ENCODE measurements around the gene SCN8A. TPM values are rescaled to one million over a fixed set of nuclear protein-coding genes. Genes with fewer than 3 reads are reported as not detected.
A peak's percentile ranks its signal among the peaks of the same experiment; 100 is the strongest.

SCN8A gene
- total RNA-seq, 1 donor from 2014 or later, result 2.7 TPM

DNA sequence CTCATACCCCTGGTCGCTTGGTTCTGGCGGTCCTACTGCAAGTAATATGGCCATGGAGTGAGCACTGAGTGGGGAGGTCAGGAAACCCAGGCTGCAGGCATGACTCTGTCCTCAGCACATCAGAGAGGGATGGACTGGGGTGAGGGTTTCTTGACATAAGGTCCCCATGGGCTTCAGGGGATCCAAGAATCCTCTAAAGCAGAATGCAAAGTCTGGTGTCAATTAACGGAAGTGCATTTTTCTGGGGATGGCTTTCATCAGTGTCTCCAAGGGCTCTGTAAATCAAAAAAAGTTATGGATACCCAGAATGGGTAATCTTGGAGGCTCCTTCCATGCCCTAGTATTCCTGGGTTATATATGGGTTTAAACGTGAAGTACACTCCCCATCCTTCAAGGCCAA is 253.8 kb downstream of the SCN8A start:
- Mint-ChIP-seq H3K27ac (peak overlapping the region; percentile 47), H3K4me1 (peaks cover 31% of the 10 kb centered on the region), H3K9me3 (no peaks in the 10 kb centered on the region), H3K4me3 (no peak overlapping the region), H3K27me3 (ENCODE audit: low read depth) (no peaks in the 10 kb centered on the region), H3K36me3 (no peaks in the 10 kb centered on the region)
- DNase-seq (ENCODE audit: low spot score in 2 of 2, unreplicated experiment in 2 of 2), result no peak
- TF ChIP-seq, protein P1, sequence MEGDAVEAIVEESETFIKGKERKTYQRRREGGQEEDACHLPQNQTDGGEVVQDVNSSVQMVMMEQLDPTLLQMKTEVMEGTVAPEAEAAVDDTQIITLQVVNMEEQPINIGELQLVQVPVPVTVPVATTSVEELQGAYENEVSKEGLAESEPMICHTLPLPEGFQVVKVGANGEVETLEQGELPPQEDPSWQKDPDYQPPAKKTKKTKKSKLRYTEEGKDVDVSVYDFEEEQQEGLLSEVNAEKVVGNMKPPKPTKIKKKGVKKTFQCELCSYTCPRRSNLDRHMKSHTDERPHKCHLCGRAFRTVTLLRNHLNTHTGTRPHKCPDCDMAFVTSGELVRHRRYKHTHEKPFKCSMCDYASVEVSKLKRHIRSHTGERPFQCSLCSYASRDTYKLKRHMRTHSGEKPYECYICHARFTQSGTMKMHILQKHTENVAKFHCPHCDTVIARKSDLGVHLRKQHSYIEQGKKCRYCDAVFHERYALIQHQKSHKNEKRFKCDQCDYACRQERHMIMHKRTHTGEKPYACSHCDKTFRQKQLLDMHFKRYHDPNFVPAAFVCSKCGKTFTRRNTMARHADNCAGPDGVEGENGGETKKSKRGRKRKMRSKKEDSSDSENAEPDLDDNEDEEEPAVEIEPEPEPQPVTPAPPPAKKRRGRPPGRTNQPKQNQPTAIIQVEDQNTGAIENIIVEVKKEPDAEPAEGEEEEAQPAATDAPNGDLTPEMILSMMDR (IDR thresholded peaks at IDR 0.05; ENCODE audit: unreplicated experiment), result no peak

DNA sequence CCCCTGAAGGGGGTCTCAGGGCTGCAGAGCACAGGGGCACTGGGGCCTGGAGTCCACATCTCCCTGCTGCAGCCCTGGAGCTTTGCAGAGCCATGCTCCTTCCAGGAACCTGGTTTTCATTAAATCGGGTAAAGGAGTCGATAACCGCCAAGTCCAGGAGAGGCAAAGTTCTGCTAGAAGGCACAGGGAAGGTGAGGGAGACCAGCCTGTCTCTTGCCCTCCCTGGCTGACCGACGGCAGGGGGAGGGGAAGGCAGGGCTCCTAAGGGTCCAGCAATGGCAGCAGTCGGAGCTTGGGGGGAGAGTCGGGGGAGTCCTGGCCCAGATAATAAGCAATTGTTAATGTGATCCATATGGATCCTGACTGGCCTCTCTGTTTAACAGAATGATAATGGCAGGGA is 254.4 kb downstream of the SCN8A start:
- Mint-ChIP-seq H3K4me3 (peak overlapping the region; percentile 79), H3K27ac (peak overlapping the region; percentile 47), H3K27me3 (ENCODE audit: low read depth) (no peaks in the 10 kb centered on the region), H3K36me3 (no peaks in the 10 kb centered on the region), H3K9me3 (no peaks in the 10 kb centered on the region), H3K4me1 (peaks cover 30% of the 10 kb centered on the region)
- DNase-seq (ENCODE audit: low spot score in 2 of 2, unreplicated experiment in 2 of 2), result no peak
- TF ChIP-seq, protein P1 (IDR thresholded peaks at IDR 0.05; ENCODE audit: unreplicated experiment), result no peak

DNA sequence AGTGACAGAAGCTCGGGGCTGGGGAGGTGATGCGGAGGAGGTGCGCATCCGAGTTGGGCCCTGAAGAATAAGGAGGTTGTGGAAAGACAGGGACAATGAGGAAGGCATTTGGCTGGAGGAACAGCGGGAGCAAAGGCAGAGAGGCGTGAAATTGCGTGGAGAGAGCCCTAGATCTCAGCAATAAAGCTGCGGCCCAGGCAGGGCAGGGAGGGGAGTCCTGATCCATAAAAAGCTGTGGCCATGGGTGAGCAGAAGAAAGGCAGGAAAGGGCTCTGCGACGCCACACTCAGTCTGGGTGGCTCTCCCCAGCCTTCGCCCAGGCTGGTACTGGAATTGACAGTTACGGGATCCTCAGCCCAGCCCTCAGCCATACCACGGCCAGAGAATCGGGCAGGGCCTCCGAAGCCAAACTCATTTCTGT is 255.2 kb downstream of the SCN8A start:
- H3K27me3 Mint-ChIP-seq (ENCODE audit: low read depth), result no peaks in the 10 kb centered on the region
- TF ChIP-seq, protein P1 (IDR thresholded peaks at IDR 0.05; ENCODE audit: unreplicated experiment), result no peak
- H3K4me1 Mint-ChIP-seq, result peaks cover 30% of the 10 kb centered on the region
- H3K27ac Mint-ChIP-seq, result peak overlapping the region; percentile 71
- no peaks in the 10 kb centered on the region for H3K36me3 Mint-ChIP-seq
- DNase-seq (ENCODE audit: low spot score in 2 of 2, unreplicated experiment in 2 of 2), result no peak
- peak overlapping the region; percentile 79 for H3K4me3 Mint-ChIP-seq
- no peaks in the 10 kb centered on the region for H3K9me3 Mint-ChIP-seq

DNA sequence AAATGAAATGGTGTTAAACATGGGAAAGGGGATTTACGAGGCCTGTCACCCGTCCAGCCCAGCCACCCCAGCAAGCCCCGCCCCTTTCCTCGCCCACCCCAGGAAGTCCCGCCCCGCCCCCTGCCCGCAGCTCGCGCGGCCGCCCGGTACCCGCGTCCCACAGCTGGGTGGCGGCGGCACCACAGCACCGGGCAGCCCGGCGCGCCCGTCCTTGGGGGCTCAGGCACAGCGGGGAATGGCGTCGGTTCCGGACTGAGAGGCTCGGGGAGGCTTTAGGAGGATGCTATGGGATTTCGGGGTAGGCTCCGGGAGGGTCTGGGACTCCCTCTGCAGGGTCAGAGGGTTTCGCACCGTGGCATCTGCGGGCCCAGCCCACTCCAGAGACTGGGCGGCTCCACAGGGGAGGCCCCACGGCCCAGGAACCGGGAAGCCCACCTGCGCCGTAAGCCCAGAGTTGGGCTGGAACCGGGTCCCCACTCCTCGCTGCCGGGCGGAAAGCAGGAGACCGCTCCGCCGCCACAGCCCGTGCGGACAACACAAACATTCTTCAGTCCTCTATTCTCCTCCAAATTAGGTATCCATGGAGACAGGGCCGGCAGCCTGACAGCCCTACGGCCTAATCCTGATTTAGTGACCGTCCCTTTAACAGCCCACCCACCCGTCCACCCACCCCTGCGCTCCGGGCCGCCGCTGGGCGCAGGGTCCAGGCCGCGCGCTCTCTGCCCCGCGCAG is 256.0 kb downstream of the SCN8A start:
- TF ChIP-seq, protein P1 (IDR thresholded peaks at IDR 0.05; ENCODE audit: unreplicated experiment), result no peak
- H3K4me3 Mint-ChIP-seq, result peak overlapping the region; percentile 79
- peak in 1 of 2 experiments; percentile 67 for DNase-seq (ENCODE audit: low spot score in 2 of 2, unreplicated experiment in 2 of 2)
- H3K27me3 Mint-ChIP-seq (ENCODE audit: low read depth), result no peaks in the 10 kb centered on the region
- no peaks in the 10 kb centered on the region for H3K9me3 Mint-ChIP-seq
- H3K4me1 Mint-ChIP-seq, result peaks cover 29% of the 10 kb centered on the region
- no peak overlapping the region for H3K27ac Mint-ChIP-seq
- H3K36me3 Mint-ChIP-seq, result no peaks in the 10 kb centered on the region

DNA sequence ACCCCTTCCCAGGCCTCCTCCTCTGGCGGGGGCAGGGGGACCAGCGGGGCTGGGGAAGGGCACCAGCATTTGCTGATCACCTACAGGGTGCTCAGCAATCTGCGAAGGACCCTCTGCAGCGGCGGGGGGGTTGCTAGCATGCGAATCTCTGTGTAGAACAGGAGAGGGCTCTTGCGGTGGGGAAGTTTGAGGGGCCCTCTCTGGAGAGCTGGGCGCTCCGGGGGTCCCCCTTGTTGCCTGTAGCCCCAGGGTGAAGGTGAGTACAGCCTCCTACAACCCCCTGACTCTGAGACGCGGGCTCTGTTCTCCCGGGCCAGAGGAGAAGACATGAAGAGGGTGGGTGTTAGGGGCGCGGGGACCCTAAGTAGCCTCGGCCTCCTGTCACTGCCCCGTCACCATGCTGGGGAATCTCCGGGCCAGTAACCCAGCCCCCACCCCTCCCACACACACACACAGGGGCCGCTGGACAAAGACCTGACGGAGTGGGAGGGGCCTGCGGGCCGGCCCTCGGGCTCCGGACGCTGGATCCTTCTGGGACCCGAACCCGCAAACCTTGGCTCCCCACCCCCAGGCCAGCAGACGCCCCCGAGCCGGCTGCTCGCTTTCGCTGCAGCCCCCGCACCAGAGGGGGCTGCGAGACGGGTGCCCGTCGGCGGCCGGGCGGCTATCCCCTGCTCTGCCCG is 256.8 kb downstream of the SCN8A start:
- H3K27ac Mint-ChIP-seq, result peak overlapping the region; percentile 53

More for the DNA sequence above, 256.8 kb downstream of the SCN8A start:
- Mint-ChIP-seq H3K36me3 (no peaks in the 10 kb centered on the region), H3K4me1 (peaks cover 32% of the 10 kb centered on the region), H3K4me3 (peak overlapping the region; percentile 79), H3K9me3 (no peaks in the 10 kb centered on the region), H3K27me3 (ENCODE audit: low read depth) (no peaks in the 10 kb centered on the region)
- TF ChIP-seq, protein P1 (IDR thresholded peaks at IDR 0.05; ENCODE audit: unreplicated experiment), result no peak
- DNase-seq (ENCODE audit: low spot score in 2 of 2, unreplicated experiment in 2 of 2), result no peak
